Colonic mucosa (tissue), 4 donors: Measurements from ENCODE around the gene UCHL1. TPM values are rescaled to one million over a fixed set of nuclear protein-coding genes. Genes with fewer than 3 reads are reported as not detected.
A peak's percentile ranks its signal among the peaks of the same experiment; 100 is the strongest.

ENCODE experiments used
- DNase-seq: peaks from one replicate; pipeline ENCODE4 v3.0.0-alpha.2; 2020
- H3K27ac ChIP-seq: fragments of 200-600 bp; one replicate; pipeline ENCODE4 v1.8.0; 2021
- H3K27me3 ChIP-seq: fragments of 200-600 bp; one replicate; pipeline ENCODE4 v1.8.0; 2021
- H3K36me3 ChIP-seq: fragments of 200-600 bp; one replicate; pipeline ENCODE4 v1.8.0; 2021
- H3K4me1 ChIP-seq: fragments of 200-600 bp; one replicate; pipeline ENCODE4 v1.8.0; 2021; ENCODE audit warnings: mild to moderate bottlenecking
- H3K4me3 ChIP-seq: fragments of 200-600 bp; one replicate; pipeline ENCODE4 v1.8.0; 2021
- H3K9ac ChIP-seq, 2 donors: one replicate each; pipeline ENCODE4 v1.7.0; 2013; ENCODE audit warnings: control low read depth in 2 of 2, low read depth in 2 of 2, low read length in 2 of 2
- H3K9me3 ChIP-seq: fragments of 200-600 bp; one replicate; pipeline ENCODE4 v1.8.0; 2021
- intact Hi-C: fragments of 100-400 bp; cut with DNase I; formaldehyde crosslinking; loops from one replicate; pipeline ENCODE4 v1.14.1; 2022
- total RNA-seq, 2 donors: library from RNA; stranded (reverse); fragmentation: NEBNext Ultra II Directional in 1 of 2; extraction: Animal tissue kit (Norgen Biotek cat#: 25700) in 1 of 2; gene quantifications; one replicate each; pipeline ENCODE4 v1.2.1, GENCODE V29; 2021
- TF ChIP-seq, protein P1 (sequence below): fragments of 200-600 bp; IDR thresholded peaks from one replicate; pipeline ENCODE4 v1.8.0; 2022; ENCODE audit warnings: antibody characterized with exemption, mild to moderate bottlenecking
- donor health status: healthy.
- donor health status: DM: no; HTN: no; CAD: no.
- donor health status: DM: no; HTN: no; CAD: no.

Gene UCHL1
- 10 to 100 TPM in 1 of 2 donors, 1 to 10 TPM in 1; 3.4 to 13.2 TPM for total RNA-seq

- no peaks in the 10 kb centered on the region for H3K9me3 ChIP-seq
- intact Hi-C loops, result no loop called here
- H3K36me3 ChIP-seq, result no peaks in the 10 kb centered on the region
- peaks cover 12% of the 10 kb centered on the region for H3K4me1 ChIP-seq
- TF ChIP-seq, protein P1, sequence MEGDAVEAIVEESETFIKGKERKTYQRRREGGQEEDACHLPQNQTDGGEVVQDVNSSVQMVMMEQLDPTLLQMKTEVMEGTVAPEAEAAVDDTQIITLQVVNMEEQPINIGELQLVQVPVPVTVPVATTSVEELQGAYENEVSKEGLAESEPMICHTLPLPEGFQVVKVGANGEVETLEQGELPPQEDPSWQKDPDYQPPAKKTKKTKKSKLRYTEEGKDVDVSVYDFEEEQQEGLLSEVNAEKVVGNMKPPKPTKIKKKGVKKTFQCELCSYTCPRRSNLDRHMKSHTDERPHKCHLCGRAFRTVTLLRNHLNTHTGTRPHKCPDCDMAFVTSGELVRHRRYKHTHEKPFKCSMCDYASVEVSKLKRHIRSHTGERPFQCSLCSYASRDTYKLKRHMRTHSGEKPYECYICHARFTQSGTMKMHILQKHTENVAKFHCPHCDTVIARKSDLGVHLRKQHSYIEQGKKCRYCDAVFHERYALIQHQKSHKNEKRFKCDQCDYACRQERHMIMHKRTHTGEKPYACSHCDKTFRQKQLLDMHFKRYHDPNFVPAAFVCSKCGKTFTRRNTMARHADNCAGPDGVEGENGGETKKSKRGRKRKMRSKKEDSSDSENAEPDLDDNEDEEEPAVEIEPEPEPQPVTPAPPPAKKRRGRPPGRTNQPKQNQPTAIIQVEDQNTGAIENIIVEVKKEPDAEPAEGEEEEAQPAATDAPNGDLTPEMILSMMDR, result no peak
- no peak within 1 kb of the TSS for H3K27ac ChIP-seq
- peak within 1 kb of the TSS; percentile 48 for H3K4me3 ChIP-seq
- DNase-seq, result no peak
- no peak within 1 kb of the TSS for H3K9ac ChIP-seq
- H3K27me3 ChIP-seq, result peaks cover 25% of the 10 kb centered on the region
Measured at GRCh38 chr4:41256740-41257256, at the start of gene UCHL1. TSS of gene UCHL1 (plus strand) at chr4:41256928. CDS start at chr4:41256977, 49 bp downstream.

DNA sequence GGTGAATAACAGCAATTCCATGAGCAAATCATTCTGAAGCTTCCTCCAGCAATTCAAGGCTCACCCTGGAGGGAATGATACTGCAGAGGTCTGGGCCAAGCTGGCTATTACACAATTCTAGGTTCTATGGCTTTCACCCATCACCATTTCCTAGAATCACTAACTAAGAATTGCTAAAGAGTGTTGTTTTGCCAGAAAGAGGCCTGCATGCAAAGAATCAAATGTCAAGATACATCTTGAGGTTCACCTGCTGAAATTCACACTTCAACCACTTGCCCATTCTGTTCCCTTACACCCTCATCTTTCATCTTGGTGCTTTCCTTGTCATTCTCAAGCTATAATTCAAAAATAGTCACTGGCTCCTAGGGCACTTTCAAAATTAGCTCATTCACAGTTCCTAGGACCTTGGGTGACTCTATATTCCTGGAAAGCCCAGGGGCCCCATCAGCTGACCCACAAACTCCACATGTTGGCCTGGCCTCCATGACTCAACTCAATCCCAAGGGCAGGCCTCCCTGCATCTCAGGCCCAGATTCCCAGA, 49.4 kb upstream of the UCHL1 start:
- Histone ChIP-seq H3K27ac (no peak overlapping the region), H3K4me3 (no peak overlapping the region), H3K27me3 (no peaks in the 10 kb centered on the region), H3K4me1 (peaks cover 3% of the 10 kb centered on the region), H3K9me3 (no peaks in the 10 kb centered on the region), H3K9ac (no peak overlapping the region), H3K36me3 (no peaks in the 10 kb centered on the region)
- DNase-seq, result no peak
- intact Hi-C loops, result no loop called here
- TF ChIP-seq, protein P1, result no peak

- TF ChIP-seq, protein P1, result no peak
- peak overlapping the region; percentile 56 for H3K27ac ChIP-seq
- H3K9me3 ChIP-seq, result no peaks in the 10 kb centered on the region
- peak overlapping the region; percentile 11 for H3K4me3 ChIP-seq
- H3K4me1 ChIP-seq, result peaks cover 3% of the 10 kb centered on the region
- no peaks in the 10 kb centered on the region for H3K27me3 ChIP-seq
- peak overlapping the region in 1 of 2 donors; percentile 47 for H3K9ac ChIP-seq
- DNase-seq, result peak; percentile 71
- H3K36me3 ChIP-seq, result no peaks in the 10 kb centered on the region
- intact Hi-C loops, result no loop called here
Measured at GRCh38 chr4:41209187-41209586, 47.5 kb upstream of the UCHL1 start.

DNA sequence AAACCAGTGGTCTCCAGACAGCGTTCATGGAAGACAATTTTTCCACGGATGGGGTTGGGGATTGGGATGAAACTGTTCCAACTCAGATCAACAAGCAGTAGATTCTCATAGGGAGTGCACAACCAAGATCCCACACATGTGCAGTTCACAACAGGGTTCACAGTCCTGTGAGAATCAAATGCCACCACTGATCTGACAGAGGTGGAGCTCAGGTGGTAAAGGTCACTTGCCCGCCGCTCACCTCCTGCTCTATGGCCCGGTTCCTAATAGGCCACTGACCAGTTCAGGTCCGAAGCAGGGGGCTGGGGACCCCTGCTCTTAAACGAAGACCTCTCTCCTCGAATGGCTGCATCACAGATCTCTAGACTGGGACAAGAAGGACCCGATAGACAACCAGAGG, 46.8 kb upstream of the UCHL1 start:
- no peak for DNase-seq
- Histone ChIP-seq H3K36me3 (no peaks in the 10 kb centered on the region), H3K27me3 (no peaks in the 10 kb centered on the region), H3K27ac (peak overlapping the region; percentile 56), H3K4me1 (peaks cover 3% of the 10 kb centered on the region), H3K9me3 (no peaks in the 10 kb centered on the region), H3K4me3 (no peak overlapping the region), H3K9ac (peak overlapping the region in 1 of 2 donors; percentile 47)
- TF ChIP-seq, protein P1, result no peak
- intact Hi-C loops, result loop anchor here (5.0 kb wide), 1 partner anchor 233 kb away; no protein-coding TSS in a partner anchor

DNA sequence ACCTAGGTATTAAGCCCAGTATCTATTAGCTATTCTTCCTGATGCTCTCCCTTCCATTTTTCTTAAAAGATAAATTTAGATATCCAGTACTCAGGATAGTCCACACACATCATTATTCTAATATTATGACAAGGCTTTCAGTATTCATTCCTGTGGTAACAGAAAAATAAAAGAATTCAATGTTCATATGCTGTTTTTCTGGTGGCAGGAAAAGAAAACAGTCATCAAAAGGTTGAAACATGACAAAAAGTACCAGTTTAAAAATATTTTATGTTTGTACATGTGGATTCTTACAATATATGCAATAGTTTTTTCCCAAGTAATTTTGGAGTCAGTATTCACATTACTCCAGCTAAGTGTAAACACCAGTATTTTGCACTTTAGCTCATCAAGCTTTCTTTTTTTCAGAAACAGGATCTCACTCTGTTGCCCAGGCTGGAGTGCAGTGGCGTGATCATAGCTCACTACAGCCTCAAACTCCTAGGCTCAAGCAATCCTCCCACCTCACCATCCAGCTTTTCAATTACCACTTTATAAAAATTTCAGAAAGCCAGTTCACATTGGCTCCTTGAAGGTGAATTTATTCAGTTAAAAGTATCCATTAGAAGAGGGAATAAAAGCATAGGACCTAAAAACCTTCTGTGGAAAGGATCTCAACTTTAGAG, 44.6 kb upstream of the UCHL1 start:
- H3K27ac ChIP-seq, result no peak overlapping the region
- DNase-seq, result no peak
- no peak overlapping the region for H3K4me3 ChIP-seq
- no peaks in the 10 kb centered on the region for H3K9me3 ChIP-seq
- no peak overlapping the region for H3K9ac ChIP-seq
- H3K4me1 ChIP-seq, result peaks cover 4% of the 10 kb centered on the region
- no peaks in the 10 kb centered on the region for H3K36me3 ChIP-seq
- intact Hi-C loops, result loop anchor here (5.0 kb wide), 1 partner anchor 235 kb away; no protein-coding TSS in a partner anchor
- H3K27me3 ChIP-seq, result no peaks in the 10 kb centered on the region
- TF ChIP-seq, protein P1, result no peak
